Stimulated activated CD4-positive, alpha-beta T cell treated with anti-CD3 and anti-CD28 coated beads, Interleukin-4, amount 100 ng/mL, for 4 hours (primary cell): Measurements from ENCODE around the gene MARK2.

ENCODE experiments used
- DNase-seq, 2 experiments: peaks; one replicate each; pipeline ENCODE4 v3.0.0-alpha.2; 2020

Gene MARK2

DNA sequence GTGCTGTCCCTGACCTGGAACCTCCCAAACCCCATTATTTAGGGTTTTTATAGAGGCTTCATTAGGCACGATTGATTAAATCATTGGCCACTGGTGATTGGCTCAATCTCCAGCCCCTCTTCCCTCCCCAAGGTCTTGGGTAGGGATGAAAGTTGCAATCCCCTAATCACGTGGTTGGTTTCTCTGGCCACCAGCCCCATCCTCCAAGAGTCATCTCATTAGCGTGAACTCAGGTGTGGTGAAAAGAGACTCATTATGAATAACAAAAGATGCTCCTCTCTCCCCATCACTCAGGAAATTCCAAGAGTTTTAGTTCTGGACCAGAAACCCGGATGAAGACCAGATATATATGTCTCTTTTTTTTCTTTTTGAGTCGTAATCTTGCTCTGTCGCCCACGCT is 7.6 kb upstream of the MARK2 start:
- DNase-seq, result no peak

DNA sequence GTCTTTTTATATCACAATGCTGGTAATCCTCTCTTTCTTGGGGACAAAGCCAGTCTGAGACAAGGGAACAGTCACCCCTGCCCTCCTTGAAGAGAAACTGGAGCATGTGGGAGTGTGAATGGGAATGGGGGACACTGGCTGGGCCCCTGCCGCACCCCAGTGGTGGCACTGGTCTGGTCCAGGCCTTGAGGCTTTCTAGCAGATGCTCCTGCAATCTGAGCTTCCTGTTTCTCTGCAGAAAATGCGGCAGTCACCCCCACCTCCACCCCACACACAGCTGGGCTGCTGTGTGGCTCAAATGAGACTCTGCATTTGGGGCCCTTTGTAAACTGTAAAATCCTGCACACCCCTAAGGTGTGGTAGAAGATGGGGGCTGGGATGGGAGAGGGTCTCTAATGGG is 6.6 kb upstream of the MARK2 start:
- no peak for DNase-seq

GRCh38 chr11:63833048-63833447 is 5.9 kb upstream of the MARK2 start:
- DNase-seq, result no peak

DNA sequence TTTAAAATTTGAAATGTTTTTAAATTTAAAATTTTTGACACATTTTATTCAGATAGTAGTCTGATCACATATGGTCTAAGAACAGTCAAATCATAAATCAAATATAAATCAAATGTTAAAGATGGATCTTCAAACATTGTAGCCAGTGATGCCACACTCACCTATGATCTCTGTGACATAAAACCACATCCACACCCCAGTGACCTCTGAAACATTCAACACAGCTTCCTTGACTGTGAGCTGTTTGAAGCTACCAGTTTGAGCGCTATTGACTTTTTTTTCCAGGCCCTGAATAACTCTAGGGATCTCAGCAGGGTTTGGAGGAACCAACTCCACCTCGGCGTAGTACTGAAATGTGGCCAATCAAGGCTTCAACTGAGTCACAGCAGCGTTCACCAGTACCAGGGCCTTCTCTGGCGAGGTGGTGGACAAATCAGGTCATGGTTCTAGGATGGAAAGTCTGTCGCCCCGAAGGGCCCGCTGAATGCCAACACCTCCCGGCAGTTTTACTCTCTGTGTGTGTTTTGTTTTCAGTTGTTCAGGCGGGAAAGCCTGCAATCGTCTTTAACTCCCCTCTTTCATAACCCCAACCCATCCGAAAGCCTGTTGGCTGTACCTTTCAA is 4.3 kb upstream of the MARK2 start:
- DNase-seq, result no peak

GRCh38 chr11:63835158-63835545 is 3.8 kb upstream of the MARK2 start:
- DNase-seq, result no peak

GRCh38 chr11:63837027-63837688 is 1.8 kb upstream of the MARK2 start:
- peak; percentile 57 to 68 for DNase-seq

DNA sequence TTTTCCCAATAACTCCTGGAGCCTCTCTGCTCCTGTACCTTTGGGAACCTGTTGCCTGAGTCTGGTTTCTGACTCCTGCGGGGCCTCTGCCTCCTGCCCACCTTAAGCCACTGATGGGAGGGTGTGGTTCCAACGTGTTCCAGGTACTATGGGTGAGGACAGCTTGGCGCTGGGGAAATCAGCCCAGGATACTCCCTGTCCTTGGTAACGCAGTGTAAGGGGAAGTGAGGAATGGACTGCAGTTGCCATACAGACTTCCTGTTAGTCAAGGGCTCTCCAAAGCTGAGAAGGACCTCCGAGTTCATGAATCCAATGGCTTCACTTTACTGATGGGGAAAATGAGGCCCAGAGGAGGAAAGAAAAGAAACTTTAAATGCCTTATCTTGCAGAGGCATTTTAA is 1.2 kb upstream of the MARK2 start:
- no peak for DNase-seq

DNA sequence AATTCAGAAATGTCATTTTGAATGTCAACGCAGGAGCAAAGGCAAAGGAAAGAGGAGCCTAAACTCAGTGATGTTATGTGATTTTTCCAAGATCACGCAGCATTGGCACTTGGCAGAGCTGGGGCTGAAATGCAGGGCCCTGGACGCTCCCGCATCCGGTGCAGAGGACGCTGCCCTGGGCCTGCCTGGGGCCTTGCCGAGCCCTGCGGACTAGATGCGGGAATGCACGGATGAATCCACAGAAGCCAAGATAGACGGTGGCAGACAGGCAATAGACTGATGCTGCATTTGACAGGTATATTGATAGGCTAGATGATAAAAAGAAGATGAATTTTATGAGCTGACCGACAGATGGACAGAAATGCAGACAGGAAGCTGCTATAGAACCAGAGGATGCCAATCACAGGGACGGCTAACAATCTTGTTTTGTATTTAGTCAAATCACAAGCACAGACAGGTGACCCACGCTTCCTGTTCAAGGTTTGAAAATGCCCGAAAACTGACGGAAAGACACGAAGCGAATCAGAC is 696 bp upstream of the MARK2 start:
- DNase-seq, result no peak

- peak in 1 of 2 experiments; percentile 22 for DNase-seq
Observed at GRCh38 chr11:63839508-63840355, 822 bp downstream of the MARK2 start.

DNA sequence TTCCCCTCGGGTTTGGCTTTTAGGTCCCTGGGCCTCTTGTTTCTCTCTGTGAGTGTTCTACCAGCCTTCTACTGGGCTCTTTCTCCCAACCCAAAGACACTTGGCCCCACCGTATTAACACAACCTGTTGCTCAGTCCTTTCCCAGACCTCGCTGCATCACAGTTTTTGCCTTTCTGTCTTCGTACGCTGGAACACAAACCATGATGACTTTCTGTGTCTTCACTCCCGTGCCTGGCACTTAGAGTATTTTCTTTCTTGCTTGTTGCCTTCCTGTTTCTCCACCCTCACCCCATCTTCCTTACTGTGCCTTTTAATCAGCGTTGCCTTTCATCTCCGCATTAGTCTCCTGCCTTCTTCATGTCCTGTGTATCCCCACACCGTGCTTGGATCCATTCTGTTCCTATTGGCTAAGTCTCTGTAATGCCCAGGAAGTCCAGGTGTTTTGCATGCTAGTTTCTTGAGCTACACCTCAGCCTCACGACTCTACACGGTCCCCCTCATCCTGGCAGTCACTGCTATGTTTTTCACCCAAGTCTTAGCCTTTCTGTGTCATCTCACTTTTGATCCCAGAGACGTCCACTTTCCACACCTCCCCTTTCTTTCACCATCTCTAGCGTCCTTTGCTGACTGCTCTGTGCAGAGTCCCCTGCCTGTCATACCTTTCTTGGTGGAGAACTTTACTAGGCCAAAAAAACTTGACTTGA is 1.6 kb downstream of the MARK2 start:
- no peak for DNase-seq

DNA sequence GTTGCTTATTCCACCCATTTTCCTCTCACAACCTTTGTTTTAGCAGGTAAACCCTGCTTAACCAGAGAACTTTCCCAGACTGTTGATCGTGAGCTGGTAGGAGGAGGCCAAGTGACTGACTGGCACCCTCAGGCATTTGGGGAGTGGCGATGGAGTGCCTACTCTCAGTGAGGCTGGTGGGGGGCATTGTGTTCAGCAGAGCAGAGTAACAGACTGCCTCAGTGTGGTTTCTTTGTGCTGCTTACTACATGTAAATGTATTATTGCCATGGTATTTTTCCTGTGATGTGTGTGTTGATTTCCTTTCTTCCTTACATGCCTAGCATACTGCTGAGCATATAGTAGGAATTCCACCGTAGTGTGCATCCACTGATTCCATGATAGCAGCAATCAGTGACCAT is 2.6 kb downstream of the MARK2 start:
- DNase-seq, result no peak

GRCh38 chr11:63843041-63843440 is 4.1 kb downstream of the MARK2 start:
- DNase-seq, result no peak

- no peak for DNase-seq
Observed at GRCh38 chr11:63844836-63845235, 5.9 kb downstream of the MARK2 start.

DNA sequence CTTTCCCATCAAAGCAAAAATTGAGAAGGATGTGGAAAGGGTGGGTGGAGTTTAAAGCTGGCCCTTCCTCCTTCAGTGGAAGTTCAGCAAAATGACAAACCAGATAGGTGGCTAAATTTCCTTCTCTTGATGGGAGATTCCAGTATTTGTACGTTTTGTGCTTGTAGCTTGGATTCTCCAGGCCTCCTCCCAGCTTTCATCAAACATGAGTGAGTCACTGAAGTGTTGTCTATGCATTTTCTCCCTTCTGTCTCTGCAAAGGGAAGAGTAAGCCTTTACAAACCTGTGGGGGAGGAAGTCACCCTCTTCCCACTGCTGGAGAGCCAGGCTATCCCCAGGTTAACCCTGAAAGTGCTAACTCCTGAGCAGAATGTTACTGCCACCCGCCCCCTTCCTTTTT is 6.4 kb downstream of the MARK2 start:
- no peak for DNase-seq

DNA sequence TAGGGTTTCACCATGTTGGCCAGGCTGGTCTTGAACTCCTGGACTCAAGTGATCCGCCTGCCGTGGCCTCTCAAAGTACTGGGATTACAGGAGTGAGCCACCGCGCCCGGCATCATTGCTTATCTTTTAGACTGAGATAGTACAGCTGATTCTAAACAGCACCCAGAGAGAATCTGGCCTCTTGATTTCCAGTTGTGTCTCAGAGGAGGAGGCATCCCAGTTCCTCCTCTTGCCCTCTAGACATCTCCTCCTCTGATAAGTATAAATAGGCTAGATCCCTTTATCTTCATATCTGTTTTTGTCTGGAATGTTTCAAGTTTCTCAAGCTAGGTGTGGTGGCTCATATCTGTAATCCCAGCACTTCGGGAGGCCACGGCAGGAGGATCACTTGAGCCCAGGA is 7.0 kb downstream of the MARK2 start:
- no peak for DNase-seq

DNA sequence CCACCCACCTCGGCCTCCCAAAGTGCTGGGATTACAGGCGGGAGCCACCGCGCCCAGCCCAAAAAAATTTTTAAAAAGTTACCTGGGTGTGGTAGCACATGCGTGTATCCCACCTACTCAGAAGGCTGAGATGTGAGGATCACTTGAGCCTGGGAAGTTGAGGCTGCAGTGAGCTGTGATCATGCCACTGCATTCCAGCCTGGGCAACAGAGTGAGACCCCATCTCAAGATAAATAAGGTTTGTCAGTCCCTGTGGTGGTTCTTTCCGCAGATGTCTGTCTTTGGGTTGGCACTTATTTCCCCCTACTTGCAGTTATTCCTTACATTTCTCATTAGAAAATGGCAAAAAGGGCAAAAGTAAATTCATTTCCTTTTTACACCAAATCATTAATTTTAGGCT is 8.0 kb downstream of the MARK2 start:
- no peak for DNase-seq

DNA sequence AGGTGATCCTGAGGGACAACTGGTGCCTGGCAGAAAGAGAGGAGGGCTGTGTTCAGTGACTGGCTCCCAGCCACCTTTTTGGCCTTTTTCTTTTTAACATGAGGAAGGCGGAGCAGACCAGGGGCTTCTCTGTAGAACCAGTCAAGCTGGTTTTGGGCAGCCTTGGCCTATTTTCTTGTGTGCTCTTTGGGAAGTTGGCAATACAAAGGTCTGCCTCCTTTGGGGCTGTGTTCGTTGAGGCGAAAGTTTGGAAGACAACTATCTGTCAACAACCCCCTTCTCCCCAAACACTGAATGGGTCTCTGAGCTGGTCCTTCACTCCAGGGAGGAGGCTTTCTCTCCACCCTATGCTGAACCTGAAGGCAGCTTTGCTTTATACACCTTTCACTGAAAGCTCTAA is 8.5 kb downstream of the MARK2 start:
- DNase-seq, result no peak

- DNase-seq, result no peak
Observed at GRCh38 chr11:63849691-63850090, 10.8 kb downstream of the MARK2 start.

DNA sequence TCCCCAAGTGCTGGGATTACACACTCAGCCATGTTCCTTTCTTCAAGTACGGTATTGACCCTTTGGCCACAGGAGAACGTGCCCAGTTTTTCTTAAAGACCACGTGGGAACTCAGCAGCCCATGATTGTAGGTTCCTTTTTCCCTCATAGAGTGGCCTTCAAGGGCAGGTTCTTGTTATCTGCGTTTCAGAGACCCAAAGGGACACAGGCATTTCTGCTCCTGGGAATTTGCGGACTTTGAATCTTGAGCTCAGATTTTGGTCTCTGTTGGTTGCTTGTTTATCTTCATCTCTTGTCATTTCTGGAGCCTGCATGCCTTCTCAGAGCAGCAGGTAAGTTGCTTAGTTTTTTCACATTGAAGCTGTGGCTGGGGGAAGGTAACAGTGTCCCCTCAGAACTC is 12.0 kb downstream of the MARK2 start:
- DNase-seq, result no peak

DNA sequence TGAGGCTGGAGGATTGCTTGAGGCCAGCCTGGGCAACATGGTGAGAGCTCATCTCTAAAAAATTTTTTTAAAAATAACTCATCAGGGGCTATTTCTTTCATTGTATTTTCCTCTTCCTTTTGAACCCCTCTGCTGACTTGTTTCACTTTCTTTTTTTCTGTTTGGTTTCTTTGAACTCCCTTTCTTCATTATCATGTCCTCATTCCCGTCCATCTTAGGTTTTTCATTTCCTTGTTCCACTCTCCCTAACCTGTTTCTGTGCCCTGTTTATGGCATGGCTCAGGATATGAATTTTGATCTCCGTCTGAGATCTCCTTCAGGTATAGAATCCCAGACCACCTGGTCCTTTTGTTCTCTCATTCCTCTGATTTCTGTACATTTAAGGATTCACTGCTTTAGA is 12.5 kb downstream of the MARK2 start:
- DNase-seq, result no peak

- DNase-seq, result no peak
Observed at GRCh38 chr11:63853476-63853875, 14.6 kb downstream of the MARK2 start.

DNA sequence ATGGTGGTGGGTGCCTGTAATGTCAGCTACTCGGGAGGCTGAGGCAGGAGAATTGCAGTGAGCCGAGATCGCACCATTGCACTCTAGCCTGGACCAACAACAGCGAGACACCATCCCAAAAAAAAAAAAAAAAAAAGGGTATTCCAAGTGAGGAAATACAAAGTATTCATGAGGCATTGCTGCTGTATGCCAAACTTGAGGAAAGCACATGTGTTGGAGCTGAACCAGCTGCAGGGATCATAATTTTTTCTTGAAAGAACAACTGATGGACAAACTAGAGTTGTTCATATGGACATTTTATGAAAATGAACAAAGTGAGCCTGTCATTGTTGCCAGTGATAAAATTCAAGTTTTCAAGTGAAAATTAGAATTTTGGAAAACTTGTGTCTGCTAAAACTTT is 15.8 kb downstream of the MARK2 start:
- DNase-seq, result no peak

- DNase-seq, result no peak
Observed at GRCh38 chr11:63855975-63856374, 17.1 kb downstream of the MARK2 start.
